ENCODE results near the gene C15orf40.

Gene C15orf40

GRCh38 chr15:82946155-82946701, 65.2 kb downstream of the C15orf40 start:
- peaks cover 22% of the 10 kb centered on the region for H3K27me3 ChIP-seq (ENCODE audit: low read depth, low read length)
- TF ChIP-seq EZH2phosphoT487 (IDR thresholded peaks at IDR 0.05; ENCODE audit: low read depth), result no peak
- TF ChIP-seq, protein P1, sequence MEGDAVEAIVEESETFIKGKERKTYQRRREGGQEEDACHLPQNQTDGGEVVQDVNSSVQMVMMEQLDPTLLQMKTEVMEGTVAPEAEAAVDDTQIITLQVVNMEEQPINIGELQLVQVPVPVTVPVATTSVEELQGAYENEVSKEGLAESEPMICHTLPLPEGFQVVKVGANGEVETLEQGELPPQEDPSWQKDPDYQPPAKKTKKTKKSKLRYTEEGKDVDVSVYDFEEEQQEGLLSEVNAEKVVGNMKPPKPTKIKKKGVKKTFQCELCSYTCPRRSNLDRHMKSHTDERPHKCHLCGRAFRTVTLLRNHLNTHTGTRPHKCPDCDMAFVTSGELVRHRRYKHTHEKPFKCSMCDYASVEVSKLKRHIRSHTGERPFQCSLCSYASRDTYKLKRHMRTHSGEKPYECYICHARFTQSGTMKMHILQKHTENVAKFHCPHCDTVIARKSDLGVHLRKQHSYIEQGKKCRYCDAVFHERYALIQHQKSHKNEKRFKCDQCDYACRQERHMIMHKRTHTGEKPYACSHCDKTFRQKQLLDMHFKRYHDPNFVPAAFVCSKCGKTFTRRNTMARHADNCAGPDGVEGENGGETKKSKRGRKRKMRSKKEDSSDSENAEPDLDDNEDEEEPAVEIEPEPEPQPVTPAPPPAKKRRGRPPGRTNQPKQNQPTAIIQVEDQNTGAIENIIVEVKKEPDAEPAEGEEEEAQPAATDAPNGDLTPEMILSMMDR (IDR thresholded peaks at IDR 0.05; ENCODE audit: low read depth, low read length), result no peak
- H3K27ac ChIP-seq (ENCODE audit: low read length), result no peak overlapping the region
- no peak overlapping the region for H3K4me2 ChIP-seq (ENCODE audit: low read length)
- H4K20me1 ChIP-seq (ENCODE audit: insufficient read depth, low read length), result peaks cover 29% of the 10 kb centered on the region
- H3K4me3 ChIP-seq (ENCODE audit: low read length), result no peak overlapping the region
- H3K9ac ChIP-seq (ENCODE audit: low read length), result no peak overlapping the region
- no peak overlapping the region for H2AFZ ChIP-seq (ENCODE audit: low read depth, low read length)
- H3K4me1 ChIP-seq (ENCODE audit: low read length), result peaks cover 20% of the 10 kb centered on the region
- no peaks in the 10 kb centered on the region for H3K9me3 ChIP-seq (ENCODE audit: insufficient read depth, low read length)
- H3K79me2 ChIP-seq (ENCODE audit: low read length), result peaks cover 4% of the 10 kb centered on the region; the same call in 1 of the 2 replicates
- H3K36me3 ChIP-seq (replicated peaks; ENCODE audit: low read depth, low read length), result no peaks in the 10 kb centered on the region

GRCh38 chr15:82945326-82945725, 66.1 kb downstream of the C15orf40 start:
- H3K79me2 ChIP-seq (ENCODE audit: low read length), result peaks cover 4% of the 10 kb centered on the region; the same call in 1 of the 2 replicates
- no peaks in the 10 kb centered on the region for H3K36me3 ChIP-seq (replicated peaks; ENCODE audit: low read depth, low read length)
- TF ChIP-seq, protein P1 (IDR thresholded peaks at IDR 0.05; ENCODE audit: low read depth, low read length), result no peak
- no peak for TF ChIP-seq EZH2phosphoT487 (IDR thresholded peaks at IDR 0.05; ENCODE audit: low read depth)
- no peaks in the 10 kb centered on the region for H3K9me3 ChIP-seq (ENCODE audit: insufficient read depth, low read length)
- no peak overlapping the region for H3K4me3 ChIP-seq (ENCODE audit: low read length)
- peaks cover 26% of the 10 kb centered on the region for H4K20me1 ChIP-seq (ENCODE audit: insufficient read depth, low read length)
- H3K4me2 ChIP-seq (ENCODE audit: low read length), result no peak overlapping the region
- no peak overlapping the region for H3K27ac ChIP-seq (ENCODE audit: low read length)
- H3K27me3 ChIP-seq (ENCODE audit: low read depth, low read length), result peaks cover 20% of the 10 kb centered on the region
- peaks cover 11% of the 10 kb centered on the region for H3K4me1 ChIP-seq (ENCODE audit: low read length)
- no peak overlapping the region for H2AFZ ChIP-seq (ENCODE audit: low read depth, low read length)
- no peak overlapping the region for H3K9ac ChIP-seq (ENCODE audit: low read length)

- no peak overlapping the region for H3K9ac ChIP-seq (ENCODE audit: low read length)
- no peak overlapping the region for H3K4me3 ChIP-seq (ENCODE audit: low read length)
- no peak overlapping the region for H3K4me2 ChIP-seq (ENCODE audit: low read length)
- no peak for TF ChIP-seq EZH2phosphoT487 (IDR thresholded peaks at IDR 0.05; ENCODE audit: low read depth)
- TF ChIP-seq, protein P1 (IDR thresholded peaks at IDR 0.05; ENCODE audit: low read depth, low read length), result no peak
- no peak overlapping the region for H3K27ac ChIP-seq (ENCODE audit: low read length)
- no peak overlapping the region for H2AFZ ChIP-seq (ENCODE audit: low read depth, low read length)
- peaks cover 6% of the 10 kb centered on the region for H3K4me1 ChIP-seq (ENCODE audit: low read length)
- no peaks in the 10 kb centered on the region for H3K36me3 ChIP-seq (replicated peaks; ENCODE audit: low read depth, low read length)
- peaks cover 1% of the 10 kb centered on the region; the same call in 1 of the 2 replicates for H3K79me2 ChIP-seq (ENCODE audit: low read length)
- H3K27me3 ChIP-seq (ENCODE audit: low read depth, low read length), result peaks cover 15% of the 10 kb centered on the region
- H4K20me1 ChIP-seq (ENCODE audit: insufficient read depth, low read length), result peaks cover 21% of the 10 kb centered on the region
- H3K9me3 ChIP-seq (ENCODE audit: insufficient read depth, low read length), result no peaks in the 10 kb centered on the region
Measured at GRCh38 chr15:82944821-82945220, 66.6 kb downstream of the C15orf40 start.

DNA sequence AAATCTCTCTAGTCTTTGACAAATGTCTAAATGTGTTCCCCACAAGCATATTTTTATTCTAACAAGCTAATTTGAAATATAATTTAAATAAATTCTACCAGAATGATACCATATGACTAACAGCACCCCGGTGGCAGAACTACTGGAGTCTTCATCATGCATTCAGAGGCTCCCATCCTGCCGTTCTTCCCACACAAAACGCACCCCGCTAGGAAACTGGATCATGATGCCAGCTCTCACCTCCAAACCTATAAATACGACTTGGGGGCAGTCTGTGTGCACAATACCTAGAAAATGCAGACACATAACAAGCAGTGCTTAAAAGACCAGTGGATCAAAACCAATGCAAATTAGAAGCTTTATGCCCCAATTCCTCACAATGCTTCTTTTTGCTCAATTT, 67.4 kb downstream of the C15orf40 start:
- Histone ChIP-seq H3K4me2 (ENCODE audit: low read length) (no peak overlapping the region), H3K9ac (ENCODE audit: low read length) (no peak overlapping the region), H3K27me3 (ENCODE audit: low read depth, low read length) (peaks cover 7% of the 10 kb centered on the region; the same call in 1 of the 2 replicates), H3K9me3 (ENCODE audit: insufficient read depth, low read length) (no peaks in the 10 kb centered on the region), H3K36me3 (replicated peaks; ENCODE audit: low read depth, low read length) (no peaks in the 10 kb centered on the region), H3K27ac (ENCODE audit: low read length) (no peak overlapping the region), H4K20me1 (ENCODE audit: insufficient read depth, low read length) (peaks cover 19% of the 10 kb centered on the region; the same call in 1 of the 2 replicates), H3K79me2 (ENCODE audit: low read length) (no peaks in the 10 kb centered on the region), H3K4me3 (ENCODE audit: low read length) (no peak overlapping the region), H2AFZ (ENCODE audit: low read depth, low read length) (no peak overlapping the region), H3K4me1 (ENCODE audit: low read length) (0 out of 2 replicates have a peak, but pooled peaks cover 3% of the 10 kb centered on the region)
- TF ChIP-seq EZH2phosphoT487 (IDR thresholded peaks at IDR 0.05; ENCODE audit: low read depth), result no peak
- TF ChIP-seq, protein P1 (IDR thresholded peaks at IDR 0.05; ENCODE audit: low read depth, low read length), result no peak
